GM19023 (cell line): ENCODE data around the gene EEPD1.
A peak's percentile ranks its signal among the peaks of the same experiment; 100 is the strongest.

ENCODE experiments used
- ATAC-seq: cut with Tn5 transposase; IDR thresholded peaks from one replicate; pipeline ENCODE4 v1.9.1; 2021; ENCODE audit warnings: mild to moderate bottlenecking, moderate library complexity; ENCODE audit not compliant: unreplicated experiment

EEPD1 gene

GRCh38 chr7:36278069-36278619 lies 125.1 kb downstream of the EEPD1 start:
- no peak for ATAC-seq

GRCh38 chr7:36278620-36279172 lies 125.6 kb downstream of the EEPD1 start:
- no peak for ATAC-seq

GRCh38 chr7:36279200-36279925 lies 126.3 kb downstream of the EEPD1 start:
- ATAC-seq: peak; percentile 79

- no peak for ATAC-seq
These were observed 126.9 kb downstream of the EEPD1 start for GRCh38 chr7:36279926-36280315.

- ATAC-seq: peak; percentile 28
These were observed 128.1 kb downstream of the EEPD1 start for GRCh38 chr7:36280840-36281812.

DNA sequence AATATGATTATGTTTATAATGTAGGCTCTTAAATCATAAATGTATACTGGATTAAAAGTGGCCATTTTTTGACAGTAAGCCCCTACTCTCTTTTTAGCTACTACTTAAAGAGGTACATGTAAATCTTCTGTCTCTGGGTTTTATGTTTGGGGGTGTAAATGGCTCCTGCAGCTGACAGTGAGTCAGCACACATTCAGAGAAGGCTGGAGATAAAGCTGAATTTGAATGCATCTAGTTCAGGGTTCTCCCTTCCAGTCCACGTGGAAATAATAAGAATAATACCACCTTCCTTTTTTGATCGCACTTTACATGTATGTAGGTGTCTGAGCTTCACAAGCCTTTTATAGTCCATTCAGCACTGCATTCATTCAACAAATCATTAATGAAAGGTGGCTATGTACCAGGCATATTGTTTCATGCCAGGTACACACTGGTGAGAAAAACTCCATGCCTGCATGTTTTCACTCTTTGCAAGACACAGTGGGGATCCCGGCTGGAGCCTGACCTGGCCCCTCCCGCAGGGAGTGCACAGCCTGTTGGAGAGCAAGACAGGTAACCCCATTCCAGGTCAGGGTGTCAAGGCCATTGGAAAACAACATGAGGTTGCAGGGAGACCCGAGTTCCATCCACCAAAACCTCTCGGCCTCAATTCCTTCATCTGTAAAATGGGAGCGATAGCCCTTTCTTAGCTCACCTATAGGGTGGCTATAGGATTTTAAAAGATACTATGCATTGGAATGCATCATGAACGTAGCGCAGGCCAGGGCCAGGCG lies 129.1 kb downstream of the EEPD1 start:
- no peak for ATAC-seq

DNA sequence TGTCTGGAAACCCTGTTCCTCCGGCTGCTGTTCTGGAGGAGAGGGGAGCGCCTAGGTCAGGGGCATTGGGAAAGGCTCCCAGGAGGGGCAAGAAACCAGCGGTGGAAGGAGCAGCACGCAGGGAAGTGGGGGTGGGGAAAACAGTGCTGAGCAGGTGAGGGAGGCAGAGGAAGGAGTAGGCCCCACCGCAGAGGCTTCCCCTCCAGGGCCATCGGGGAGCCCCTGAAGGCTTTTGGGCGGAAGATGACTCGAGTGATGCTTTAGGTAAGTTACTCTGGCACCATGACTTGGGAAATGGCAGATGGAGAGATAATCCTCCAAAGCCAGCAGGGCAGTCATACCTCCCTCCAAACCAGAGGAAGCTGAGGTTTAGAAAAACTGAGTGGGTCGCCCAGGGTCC lies 130.1 kb downstream of the EEPD1 start:
- no peak for ATAC-seq

DNA sequence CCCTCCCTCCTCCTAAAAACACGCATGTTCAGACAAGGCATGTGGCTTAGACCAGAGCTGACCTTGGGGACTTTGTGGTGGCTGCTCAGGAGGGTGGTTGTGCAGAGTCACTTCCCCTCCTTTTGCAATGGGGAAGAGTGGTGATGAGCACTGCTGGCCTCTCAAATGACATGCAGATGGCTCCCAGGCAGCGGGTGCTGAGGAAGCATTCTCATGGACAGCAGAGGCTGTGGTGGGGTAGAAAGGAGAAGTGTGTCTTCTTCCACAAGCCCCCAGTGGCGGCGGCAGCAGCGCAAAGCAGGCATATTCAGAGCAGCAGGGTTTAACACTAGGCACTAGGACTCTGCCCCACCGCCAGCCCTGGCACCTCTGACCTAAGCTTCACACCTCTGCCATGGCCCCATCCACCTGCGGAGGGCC lies 130.7 kb downstream of the EEPD1 start:
- ATAC-seq: peak; percentile 39

DNA sequence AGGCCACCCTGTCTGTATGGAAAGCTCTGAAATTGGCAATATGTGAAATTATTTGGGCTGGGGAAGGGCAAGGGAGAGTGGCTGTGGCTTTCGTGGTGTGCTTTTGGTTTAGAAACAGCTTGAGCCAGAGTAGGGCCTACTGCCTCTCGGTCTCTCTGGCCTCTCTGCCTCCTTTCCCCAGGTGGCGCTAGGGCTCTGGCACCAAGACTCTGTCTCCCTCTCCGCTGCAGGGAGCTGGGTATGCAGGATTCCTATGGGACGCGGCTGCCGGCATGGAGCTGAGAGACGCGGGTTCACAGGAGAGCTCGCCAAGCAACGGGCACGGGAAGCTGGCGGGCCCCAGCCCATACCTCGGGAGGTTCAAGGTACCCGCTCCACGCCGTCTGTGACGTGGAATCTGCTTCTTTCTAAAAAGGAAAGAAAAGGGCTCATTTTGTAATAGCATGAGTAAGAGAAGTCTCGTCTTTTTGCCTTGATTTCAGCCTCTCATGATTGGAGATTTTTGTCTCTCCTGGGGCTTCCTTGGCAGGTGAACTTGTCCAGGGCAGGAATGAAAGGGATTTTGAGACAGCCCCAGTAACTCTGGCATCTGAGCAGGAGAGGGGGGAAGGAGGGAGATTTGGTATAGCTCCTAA lies 131.5 kb downstream of the EEPD1 start:
- ATAC-seq: no peak

GRCh38 chr7:36285276-36285675 lies 132.2 kb downstream of the EEPD1 start:
- ATAC-seq: no peak

- ATAC-seq: no peak
These were observed 133.2 kb downstream of the EEPD1 start for GRCh38 chr7:36286226-36286625.

DNA sequence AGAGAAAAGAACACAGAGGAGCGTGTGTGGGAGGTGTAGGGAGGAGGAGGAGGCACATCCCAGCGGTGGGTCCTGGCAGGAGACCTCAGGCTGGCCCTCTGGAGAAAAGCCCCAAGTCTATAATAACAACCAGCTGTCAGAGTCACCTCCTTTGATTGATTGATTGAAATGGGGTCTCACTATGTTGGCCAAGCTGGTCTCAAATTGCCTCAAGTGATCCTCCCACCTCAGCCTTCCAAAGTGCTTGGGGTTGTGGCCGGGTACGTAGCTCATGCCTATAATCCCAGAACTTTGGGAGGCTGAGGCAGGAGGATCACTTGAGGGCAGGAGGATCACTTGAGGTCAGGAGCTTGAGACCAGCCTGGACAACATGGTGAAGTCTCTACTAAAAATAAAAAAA lies 133.6 kb downstream of the EEPD1 start:
- ATAC-seq: no peak

DNA sequence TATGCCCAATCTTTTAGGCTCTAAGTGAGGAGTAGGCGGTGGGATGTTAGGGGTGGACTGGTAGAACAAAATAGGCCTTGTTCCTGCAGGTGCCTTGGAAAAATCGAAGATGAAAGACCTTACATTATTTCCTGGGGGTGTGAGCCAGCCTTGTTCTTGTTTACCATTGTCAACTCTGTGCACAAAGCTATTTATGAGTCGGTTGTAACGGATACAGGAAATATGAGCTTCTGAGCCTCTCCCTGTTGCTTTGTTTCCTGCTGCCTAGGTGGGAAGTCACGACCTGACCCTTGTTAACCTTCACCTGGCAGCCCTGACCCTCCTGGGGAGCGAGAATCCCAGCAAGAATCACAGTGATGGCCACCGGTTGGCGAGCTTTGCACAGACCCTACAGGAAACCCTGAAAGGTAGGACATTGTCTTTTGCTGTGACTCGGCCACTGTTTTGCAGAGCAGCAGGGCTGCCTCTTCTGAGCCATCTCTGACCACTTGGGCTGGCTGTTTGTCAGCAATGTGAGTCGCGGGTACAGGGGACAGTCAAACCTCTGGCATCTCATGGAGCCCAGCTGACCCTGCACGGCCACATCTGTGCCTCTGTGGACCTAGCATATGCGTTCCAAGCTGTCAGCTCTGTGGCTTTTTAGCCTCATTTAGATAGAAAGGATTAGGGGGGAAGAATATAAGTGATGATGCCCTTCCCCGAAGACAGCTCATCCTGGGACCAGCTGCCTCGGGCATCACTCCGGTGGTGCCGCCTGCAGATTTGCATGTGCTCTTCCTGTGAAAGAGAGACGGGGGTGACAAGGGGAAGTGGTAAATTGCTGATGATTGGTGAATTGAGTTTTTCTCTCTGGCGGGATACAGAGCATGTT lies 134.6 kb downstream of the EEPD1 start:
- peak; percentile 33 for ATAC-seq

DNA sequence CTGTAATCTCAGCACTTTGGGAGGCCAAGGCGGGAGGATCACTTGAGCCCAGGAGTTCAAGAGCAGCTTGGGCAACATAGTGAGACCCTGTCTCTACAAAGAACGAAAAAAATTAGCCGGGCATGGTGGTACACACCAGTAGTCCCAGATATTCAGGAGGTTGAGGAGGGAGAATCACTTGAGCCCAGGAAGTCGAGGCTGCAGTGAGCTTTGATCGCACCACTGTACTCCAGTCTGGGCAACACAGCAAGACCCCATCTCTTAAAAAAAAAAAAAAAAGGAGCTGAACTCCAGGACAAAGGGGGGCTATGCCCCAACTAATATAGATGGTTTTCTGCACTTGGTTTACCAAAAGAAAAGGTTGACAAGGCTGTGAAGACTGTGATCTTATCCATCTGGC lies 135.4 kb downstream of the EEPD1 start:
- ATAC-seq: no peak

DNA sequence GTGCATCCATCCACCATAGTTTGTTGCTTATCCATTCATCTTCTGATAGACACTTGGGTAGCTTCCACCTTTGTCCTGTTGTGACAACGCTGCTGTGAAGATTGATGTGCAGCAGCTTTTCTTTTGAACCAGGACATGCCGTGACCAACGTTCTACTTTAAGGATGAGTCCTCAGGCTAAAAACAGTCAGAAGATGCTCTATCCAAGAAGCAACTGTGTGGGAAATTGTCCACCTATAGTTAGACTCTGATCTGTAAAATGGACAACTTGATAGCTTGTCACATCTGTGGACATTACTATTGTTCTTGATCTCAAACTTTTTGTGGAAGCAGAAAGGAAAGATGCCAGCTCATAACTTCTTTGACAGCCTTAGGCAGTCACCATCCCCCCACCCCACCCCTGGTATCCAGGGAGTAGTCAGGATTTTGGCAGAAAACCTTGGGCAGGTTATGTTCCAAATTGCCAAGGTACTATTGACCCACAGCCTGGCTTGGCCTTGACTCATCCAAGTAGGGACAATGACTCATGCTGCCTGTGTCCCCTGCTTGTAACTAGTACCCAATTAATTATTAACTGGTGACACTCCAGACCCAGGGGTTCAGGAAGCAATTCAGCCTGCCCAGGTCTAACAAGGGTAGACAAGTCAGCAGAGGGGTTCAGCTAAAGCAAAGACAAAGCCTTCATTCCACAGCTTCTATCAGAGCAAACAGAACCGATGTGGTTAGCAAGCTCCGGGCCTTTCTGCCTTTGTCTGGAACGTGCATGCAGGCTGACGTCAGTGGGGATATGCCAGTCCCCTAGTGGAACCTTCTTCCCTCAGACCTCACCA lies 137.0 kb downstream of the EEPD1 start:
- ATAC-seq: no peak

DNA sequence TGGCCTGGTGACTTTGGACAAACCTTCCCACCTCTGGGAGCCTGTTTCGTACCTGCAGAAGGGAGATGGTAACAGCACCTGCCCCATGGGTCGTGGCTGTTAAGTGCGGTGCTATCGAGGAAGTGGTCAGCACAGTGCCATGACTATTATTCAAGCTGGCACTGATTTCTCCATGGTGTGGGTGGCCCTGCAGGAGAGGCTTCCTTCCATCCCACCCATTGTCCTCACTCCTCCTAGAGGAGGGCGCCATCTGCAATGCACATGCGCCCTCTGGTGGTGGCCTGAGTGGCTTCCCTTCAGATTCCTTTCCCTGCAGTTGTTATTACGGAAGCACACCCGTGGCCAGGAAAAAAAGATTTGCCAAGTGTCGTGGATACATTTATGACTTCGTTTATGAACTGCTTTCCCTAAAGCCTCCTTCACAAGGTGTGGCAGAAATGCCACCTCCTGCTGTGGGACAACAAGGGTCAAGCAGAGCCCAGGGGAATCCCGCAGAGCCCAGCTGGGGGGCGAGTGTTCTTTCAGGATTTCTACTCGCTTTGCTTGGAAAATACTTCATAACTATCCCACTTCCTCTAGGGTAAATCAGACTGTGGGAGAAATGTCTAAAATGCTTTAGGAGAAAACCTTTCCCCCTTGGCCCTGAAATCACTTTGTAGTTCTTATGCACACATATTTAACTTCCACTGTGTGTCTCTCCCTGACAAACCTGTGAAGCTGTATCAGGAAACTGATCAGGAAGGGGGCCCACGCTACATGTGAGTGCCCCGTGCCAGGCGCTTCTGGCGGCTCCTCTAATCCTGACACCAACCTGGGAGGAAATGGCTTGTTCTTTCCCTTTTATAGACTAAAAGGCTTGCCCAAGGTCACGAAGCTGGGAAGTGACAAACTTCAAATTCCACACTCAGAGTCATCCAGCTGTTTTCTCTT lies 138.6 kb downstream of the EEPD1 start:
- ATAC-seq: no peak

GRCh38 chr7:36295090-36295489 lies 142.0 kb downstream of the EEPD1 start:
- ATAC-seq: no peak
